Prostate gland (tissue), 2 donors: ENCODE data around the gene TEX22.

ENCODE experiments used
- CTCF ChIP-seq, 4 experiments: fragments of 200-600 bp in 2 of 4; fragments of 450-650 bp in 2 of 4; sonication (generic) in 2 of 4; IDR thresholded peaks; 1 replicate in 3 of 4; 2 replicates in 1 of 4; pipeline ENCODE4 v1.5.1; 2016 to 2019; ENCODE audit warnings: antibody characterized with exemption in 4 of 4, mild to moderate bottlenecking in 2 of 4, moderate library complexity in 2 of 4
- POLR2A ChIP-seq: fragments of 450-650 bp; IDR thresholded peaks from one replicate; pipeline ENCODE4 v1.6.1; 2016; ENCODE audit warnings: antibody characterized with exemption, mild to moderate bottlenecking

DNA sequence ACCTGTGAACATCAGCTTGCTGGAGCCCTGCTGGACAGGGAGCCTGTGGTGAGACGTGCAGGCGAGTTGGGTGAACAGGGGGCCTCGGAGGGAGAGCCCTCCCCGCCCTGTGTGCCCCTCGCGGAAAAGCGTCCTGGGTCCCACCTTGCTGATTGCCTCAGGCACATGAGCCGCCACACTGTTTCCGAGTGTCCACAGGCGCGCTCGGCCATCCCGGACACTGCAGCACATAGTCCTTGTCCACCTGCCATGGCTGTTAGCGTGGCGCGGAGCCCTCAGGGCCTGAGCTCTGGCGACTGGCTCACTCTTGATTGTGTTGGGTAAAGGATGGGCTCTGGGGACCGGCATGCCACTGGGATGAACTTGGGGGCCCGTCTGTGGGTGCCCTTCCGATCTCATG lies 43.8 kb upstream of the TEX22 start:
- TF ChIP-seq POLR2A (no peak), CTCF (IDR thresholded peaks at IDR 0.05) (no peak)
